GM23248 (cell line): ENCODE results near the gene RHEB.

ENCODE experiments used
- EZH2 ChIP-seq: fragments of 200-600 bp; sonication (generic); IDR thresholded peaks from 2 replicates; pipeline ENCODE4 v1.6.1; 2018; ENCODE audit warnings: antibody characterized with exemption, mild to moderate bottlenecking; ENCODE audit not compliant: insufficient read depth, poor library complexity, severe bottlenecking
- EZH2phosphoT487 ChIP-seq: fragments of 200-600 bp; sonication (generic); IDR thresholded peaks from 2 replicates; pipeline ENCODE4 v1.6.1; 2018; ENCODE audit warnings: antibody characterized with exemption, moderate library complexity, mild to moderate bottlenecking, low read depth; ENCODE audit not compliant: insufficient read depth

GRCh38 chr7:151559557-151560183, 40.0 kb upstream of the RHEB start:
- TF ChIP-seq EZH2phosphoT487, result no peak
- no peak for TF ChIP-seq EZH2
